NCI-H1105 (cell line): ENCODE results near the gene PRORP.
"Not testable (repeated sequence)": the region's sequence is repeated elsewhere in the genome, so short reads cannot be mapped to it uniquely, and the experiment has no call there.

Experiments used
- DNase-seq: peaks from one replicate; lab custom pipeline; 2025; lab: John Stamatoyannopoulos, UW

Gene PRORP

DNA sequence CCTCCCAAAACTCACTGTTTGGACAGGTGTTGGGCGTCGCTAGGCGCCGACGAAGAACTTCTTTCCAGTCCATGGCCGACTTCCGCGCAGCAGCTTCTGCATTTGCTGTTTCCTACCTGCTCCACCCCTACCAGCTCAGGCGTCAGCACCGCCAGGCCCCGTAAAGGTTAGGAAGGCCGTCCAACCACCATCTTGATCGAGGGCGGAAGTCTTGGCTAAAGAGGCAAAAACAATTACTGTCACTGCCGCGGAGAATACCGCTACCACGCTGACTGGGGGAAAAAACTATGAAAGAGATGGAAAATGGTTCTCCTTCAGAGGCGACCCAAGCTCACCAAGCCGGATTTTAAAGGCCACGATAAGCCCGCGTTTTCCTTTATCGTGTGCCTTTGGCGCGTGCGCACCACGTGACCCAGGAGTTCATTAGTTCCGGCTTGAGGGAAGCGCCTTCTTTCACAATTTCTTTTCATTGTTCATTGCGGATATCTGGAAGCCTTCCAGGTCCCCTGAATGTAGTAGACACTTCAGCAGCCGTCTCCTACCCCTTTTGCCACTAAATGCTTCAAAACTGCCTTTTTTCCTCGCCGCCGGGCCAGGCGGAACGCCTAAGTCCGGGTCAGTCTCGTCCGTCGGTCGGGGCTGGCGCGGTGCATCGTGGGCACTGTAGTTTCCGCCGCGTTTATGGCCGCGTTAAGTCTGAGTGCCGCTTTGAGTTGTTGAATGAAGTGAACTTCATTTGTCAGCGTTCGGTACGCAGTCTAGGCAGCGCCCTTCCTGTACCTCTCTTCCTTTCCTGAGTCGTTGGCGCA is at the start of gene PRORP, which contains the start of gene PPP2R3C:
Gene PRORP, plus strand, starts transcription at position 666 of the 809 bp plus-strand sequence. CDS start 694 bp downstream, outside the sequence.
Gene PPP2R3C, minus strand, starts transcription at position 104 of the 809 bp plus-strand sequence. Its CDS starts 31 bp downstream, at position 73.
- peak; percentile 98 for DNase-seq

DNA sequence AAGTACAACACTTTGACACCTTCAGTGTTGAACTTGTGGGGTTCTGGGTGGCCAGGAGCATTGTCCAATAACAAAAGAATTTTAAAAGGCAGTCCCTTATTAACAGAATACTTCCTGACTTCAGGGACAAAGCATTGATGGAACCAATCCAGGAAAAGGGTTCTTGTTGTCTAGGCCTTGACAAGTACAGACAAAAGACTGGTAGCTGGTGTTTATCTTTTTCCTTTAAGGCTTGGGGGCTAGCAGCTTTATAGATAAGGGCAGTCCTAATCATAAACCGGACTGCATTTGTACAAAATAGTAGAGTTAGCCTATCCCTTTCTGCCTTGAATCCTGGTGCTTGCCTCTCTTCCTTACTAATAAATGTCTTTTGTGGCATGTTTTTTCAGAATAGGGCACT is 48.9 kb upstream of the PRORP start:
- no peak for DNase-seq

DNA sequence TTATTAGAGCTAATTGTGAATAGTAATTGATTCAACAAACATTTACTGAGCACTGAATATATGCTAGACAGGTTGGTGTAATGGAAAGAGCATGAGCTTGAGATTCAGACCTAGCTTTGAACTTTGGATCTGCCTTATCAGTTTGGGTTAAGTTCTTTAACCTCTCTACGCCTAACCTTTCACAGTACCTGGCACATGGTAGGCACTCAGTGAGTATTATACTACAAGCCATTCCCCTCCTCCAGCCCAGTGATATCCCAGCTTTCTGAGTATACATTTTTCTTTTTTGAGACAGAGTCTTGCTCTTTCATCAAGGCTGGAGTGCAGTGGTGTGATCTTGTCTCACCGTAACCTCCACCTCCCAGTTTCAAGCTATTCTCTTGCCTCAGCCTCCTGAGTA is 44.3 kb upstream of the PRORP start:
- DNase-seq: no peak

DNA sequence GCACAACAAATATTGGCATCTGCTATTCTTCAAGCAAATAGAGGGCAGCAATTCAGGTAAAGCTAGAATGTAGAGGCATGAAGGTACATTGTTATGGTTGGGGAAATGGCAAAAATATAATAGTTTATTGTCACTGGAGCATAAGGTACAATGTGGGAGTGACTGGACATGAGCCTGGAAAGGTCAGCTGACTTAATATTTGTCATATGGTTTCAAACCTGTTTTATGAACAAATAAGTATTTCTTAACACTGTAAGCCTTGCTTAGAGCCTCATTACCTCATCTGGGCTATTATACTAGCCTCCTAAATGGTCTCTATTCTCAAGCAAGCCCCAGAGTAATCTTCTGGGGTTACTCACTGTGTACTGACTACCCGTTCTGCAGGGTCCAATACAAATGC is 42.6 kb upstream of the PRORP start:
- DNase-seq: no peak

DNA sequence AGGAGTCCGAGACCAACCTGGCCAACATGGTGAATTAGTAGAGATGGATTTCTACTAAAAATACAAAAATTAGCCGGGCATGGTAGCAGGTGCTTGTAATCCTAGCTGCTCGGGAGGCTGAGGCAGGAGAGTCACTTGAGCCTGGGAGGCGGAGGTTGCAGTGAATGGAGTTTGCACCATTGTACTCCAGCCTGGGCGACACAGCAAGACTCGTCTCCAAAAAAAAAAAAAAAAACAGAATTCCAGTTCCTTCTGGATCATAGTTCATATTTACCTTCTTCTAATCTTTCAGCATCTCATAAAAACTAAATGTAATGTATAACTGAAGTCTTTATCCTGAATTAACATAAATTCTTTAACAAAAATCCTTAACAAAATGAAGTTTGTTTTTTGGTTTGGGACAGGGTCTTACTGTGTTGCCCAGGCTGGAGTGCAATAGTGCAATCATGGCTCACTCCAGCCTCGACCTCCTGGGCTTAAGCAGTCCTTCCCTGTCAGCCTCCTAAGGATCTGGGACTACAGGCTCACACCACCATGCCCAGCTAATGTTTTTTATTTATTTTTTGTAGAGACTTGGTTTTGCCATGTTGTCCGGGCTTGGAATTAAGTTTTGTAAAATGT is 38.7 kb upstream of the PRORP start:
- no peak for DNase-seq

DNA sequence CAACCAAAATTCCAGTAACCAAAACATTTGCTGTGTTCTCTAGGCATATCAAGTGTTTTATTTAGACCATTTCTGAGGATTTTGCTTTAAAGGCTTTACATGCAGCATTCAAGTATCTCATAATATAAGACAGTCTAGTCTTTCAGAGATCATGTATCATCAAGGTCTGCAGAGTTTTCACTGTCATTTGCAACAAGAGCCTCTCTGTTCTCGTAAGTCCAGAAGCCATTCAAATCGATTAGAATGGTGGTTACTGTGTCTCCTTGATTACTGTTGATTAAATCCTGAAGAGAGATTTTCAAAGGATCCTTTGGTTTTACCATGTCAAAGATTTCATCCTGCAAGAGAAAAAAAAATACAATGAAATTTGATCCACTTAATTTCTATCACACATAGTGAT is 36.9 kb upstream of the PRORP start:
- DNase-seq: no peak

DNA sequence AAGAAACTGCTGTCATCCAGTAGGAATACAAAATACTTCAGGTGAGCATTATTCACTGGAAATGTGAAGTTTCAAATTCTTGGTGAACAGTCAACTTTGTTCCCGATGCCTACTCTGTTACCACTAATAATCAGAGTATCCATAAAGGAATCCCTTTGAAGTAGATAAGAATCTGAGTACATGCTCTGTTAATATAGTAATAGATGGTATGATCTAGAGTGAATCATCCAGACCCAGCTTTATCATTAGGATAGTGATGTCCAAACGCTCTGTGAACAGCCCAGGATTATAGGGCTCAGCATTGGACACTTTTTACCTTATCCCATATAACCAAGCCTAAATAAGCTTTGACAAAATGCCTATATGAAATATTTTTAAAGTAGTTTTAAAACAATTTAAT is 33.8 kb upstream of the PRORP start:
- DNase-seq: no peak

DNA sequence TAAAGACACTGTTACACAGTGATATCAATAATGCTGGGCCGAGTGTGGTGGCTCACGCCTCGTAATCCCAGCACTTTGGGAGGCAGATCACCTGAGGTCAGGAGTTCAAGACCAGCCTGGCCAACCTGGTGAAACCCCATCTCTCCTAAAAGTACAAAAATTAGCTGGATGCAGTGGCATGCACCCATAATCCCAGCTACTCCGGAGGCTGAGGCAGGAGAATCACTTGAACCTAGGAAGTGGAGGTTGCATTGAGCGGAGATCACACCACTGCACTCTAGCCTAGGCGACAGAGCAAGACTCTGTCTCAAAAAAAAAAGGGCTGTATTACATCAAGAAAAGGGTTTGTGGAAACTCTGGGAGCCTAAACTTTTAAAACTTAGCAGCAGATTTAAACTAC is 27.7 kb upstream of the PRORP start:
- not testable (repeated sequence) for DNase-seq

DNA sequence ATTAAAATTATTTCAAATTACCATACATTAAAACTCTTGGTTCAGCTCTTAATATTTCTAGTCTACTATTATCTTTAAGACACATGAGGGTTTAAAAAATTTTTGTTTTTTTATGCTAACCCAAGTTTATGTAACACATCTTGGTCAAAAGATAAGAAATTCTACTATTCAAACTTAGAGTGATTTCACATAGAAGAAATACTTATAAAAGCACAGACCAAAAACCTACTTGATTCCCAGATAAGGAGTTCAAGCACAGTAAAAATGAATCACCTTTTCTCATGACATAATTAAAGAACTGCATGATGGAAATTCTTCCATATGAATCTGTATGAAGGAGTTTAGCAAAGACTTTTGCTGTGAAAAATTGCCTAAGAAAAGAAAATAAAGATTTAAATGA is 14.5 kb upstream of the PRORP start:
- no peak for DNase-seq

DNA sequence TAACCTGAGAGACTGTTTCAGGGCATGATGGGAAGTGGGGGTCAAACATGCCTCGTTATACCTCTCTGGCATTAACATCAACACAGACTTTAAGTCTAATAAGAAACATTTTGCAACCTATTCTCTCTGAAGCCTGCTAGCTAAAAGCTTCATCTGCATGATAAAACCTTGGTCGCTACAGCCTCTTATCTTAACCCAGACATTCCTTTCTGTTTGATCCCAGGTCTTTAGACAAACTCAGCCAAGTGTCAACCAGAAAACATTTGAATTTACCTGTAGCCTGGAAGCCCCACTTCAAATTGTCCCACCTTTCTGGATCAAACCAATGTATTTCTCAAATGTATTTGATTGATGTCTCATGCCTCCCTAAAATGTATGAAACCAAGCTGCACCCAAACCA is 9.7 kb upstream of the PRORP start:
- no peak for DNase-seq

DNA sequence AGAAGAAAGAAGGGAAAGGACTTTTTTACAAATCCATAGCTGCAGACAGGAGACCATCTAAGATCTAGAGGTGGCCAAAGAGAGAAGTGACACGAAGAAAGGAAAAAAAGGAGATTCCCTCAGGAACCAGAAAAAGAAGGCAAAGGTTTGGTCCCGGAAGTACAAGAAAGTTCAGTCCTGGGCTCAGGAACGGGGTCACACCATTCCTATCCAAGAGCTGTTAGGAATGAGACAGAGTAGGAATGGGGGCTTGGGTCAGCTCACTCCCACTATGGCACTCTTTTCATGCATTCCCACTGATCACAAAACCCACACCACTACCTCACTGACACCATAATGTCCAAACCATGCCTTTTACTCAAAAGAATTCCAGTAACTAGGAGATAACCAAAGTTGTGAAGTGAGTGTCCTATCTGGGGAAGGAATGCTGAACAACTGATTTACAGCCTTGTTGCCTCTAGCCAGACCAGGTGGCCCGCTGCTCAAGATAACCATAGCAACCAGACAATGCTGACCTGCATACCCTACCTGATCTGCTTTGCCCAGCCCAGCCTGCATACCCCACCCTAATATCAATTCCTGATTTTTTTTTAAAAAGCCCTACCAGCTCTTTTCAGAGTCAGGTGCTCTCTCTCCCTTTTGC is 8.9 kb upstream of the PRORP start:
- DNase-seq: no peak

DNA sequence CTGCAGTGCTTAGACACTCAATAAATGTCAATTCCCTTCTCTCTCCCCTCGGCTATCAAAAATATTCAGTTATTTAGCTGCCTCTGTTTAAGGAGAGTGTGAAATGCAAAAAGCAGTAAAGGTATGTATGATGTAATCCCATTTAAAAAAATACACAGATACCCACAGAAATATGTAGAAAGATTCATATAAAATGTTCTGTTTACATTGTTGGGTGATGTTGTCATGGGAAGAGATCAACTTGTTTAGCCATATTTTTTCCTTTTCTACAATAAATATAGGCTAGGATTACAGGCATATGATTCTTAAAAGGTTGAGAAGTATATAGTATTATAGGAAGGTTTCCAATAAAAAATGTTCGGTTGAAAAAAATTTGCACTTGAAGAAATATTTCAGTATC is 8.3 kb upstream of the PRORP start:
- DNase-seq: no peak

DNA sequence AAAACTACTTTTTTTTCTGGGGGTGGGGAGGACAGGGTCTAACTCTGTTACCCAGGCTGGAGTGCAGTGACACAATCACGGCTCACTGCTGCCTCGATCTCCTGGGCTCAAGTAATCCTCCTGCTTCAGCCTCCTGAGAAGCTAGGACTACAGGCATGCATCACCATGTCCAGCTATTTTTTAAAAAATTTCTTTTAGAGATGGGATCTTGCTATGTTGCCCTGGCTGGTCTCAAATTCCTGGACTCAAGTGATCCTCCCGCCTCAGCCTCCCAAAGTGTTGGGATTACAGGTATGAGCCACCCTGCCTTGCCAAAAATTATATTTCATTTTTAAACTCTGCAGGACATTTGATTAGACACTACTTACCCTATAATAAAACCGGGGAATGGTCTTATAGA is 6.1 kb upstream of the PRORP start:
- no peak for DNase-seq

DNA sequence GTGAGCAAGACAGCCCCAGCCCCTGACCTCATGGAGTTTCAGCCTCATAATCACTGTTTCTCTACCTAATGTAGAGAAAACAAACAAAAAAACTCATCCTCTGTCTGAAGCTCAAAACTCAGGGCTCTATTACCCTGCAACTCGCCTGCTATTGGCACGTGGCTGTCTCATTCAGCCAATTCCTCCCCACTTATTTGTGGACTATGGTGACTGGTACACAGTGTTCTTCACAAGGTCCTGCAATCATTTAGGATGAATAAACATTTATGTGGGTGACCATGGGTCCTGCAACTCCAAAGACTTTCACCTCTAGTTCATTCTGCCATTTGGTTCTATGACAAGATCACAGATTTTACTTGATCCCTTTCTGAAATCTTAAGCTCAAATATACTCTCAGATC is 5.2 kb upstream of the PRORP start:
- no peak for DNase-seq

DNA sequence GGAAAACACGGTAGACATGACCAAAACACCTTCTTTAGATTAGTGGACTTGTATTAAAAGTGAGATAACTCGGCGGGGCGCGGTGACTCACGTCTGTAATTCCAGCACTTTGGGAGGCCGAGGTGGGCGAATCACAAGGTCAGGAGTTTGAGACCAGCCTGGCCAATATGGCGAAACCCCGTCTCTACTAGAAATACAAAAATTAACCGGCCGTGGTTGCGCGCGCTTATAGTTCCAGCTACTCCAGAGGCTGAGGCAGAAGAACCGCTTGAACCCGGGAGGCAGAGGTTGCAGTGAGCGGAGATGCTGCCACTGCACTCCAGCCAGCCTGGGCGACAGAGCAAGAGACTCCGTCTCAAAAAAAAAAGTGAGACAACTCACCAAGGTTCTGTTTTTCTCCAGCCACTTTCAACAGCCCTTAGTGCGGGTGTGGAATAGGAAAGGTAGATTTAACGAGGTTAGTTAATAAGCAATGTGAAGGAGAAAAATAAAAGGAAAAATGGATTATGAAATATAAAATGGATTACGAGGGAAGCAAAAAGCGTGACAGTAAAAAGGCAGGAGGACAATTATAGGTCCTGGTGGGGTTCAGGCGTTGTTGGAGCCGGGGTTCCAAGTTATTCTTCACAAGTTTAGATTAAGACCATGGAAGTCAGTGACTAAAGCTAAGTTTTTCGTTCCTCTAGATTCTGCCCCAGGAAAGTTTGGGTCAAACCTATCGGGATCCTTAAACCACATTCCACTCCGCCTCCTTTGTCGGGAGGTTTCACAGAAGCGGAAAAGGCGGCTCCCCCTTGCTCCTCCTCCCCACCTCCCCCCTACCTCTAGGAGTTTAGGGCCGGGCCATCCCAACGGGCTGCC is 1.1 kb upstream of the PRORP start:
- DNase-seq: no peak

DNA sequence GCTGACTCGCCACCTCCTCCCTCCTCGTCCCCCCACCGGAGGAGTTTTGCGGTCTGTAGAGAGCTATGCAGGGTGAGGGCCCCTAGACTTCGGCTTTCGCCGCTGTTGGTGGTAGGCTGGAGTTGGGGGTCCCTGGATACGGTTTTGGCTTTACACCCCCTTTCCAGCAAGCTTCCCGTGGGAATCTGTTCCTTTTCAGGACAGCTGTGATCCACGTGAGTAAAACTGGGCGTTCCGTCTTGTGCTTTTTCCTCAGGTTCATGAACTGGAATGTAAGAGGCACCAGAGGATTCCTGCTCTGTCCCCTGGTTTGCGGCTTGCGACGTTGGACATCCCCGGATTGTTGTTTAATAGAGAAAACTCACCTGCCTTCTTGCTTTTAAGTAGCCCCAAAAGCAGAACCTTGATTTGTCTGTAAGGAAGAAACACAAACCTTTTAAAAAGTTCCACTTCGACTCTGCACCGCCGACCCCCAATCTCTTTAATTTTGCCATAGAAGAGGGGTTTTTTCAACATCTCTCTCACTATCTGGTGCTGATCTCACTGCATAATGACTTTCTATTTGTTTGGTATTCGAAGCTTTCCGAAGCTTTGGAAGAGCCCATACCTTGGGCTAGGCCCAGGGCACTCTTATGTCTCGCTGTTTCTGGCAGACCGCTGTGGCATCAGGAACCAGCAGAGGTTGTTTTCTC is 490 bp downstream of the PRORP start:
- DNase-seq: no peak

DNA sequence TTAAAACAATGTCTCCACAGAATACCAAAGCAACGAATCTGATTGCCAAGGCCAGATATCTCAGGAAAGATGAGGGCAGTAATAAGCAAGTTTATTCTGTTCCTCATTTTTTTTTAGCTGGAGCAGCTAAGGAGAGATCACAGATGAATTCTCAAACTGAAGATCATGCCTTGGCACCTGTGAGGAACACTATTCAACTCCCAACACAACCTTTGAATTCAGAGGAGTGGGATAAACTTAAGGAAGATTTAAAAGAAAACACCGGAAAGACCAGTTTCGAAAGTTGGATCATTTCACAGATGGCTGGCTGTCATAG is 994 bp downstream of the PRORP start:
- DNase-seq: no peak

DNA sequence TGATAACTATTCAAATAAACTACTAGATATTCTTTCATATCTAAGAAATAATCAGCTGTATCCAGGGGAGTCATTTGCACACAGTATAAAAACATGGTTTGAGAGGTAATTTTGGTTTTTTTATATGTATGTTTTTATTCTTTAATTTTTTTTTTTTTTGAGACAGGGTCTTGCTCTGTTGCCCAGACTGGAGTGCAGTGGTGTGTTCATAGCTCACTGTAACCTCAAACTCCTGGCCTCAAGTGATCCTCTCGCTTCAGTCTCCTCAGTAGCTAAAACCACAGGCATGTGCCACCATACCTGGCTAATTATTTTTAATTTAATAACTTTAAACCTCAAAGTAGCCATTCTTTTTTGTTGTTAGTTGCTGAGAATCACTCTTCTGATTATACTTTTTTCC is 1.8 kb downstream of the PRORP start:
- no peak for DNase-seq

DNA sequence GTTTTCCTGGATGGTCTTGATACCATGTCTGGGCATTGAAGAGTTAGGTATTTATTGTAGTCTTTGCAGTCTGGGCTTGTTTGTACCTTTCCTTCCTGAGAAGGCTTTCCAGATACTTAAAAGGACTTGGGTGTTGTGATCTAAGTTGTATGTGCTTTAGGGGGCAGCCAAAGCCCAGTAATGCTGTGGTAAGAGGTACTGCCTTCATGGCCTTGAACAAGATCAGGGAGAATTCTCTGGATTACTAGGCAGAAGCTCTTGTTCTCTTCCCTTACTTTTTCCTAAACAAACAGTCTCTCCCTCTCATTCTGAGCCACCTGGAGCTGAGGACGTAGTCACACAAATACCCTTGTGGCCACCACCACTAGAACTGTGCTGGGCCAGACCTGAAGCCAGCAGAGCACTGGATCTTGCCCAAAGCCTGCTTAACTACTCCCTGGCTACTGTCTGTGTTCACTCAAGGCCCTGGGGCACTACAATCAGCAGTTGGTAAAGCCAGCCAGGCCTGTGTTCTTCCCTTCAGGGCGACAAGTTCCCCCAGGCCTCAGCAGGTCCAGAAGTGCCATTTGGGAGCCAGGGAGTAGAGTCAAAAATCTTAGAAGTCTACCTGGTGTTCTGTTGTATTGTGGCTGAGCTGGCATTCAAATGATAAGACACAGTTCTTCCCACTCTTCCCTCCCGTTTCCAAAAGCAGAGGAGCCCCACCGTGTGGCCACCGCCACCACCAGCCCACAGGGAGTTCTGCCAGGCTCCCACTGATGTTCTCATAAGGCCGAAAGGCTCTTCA is 11.4 kb downstream of the PRORP start:
- DNase-seq: no peak

DNA sequence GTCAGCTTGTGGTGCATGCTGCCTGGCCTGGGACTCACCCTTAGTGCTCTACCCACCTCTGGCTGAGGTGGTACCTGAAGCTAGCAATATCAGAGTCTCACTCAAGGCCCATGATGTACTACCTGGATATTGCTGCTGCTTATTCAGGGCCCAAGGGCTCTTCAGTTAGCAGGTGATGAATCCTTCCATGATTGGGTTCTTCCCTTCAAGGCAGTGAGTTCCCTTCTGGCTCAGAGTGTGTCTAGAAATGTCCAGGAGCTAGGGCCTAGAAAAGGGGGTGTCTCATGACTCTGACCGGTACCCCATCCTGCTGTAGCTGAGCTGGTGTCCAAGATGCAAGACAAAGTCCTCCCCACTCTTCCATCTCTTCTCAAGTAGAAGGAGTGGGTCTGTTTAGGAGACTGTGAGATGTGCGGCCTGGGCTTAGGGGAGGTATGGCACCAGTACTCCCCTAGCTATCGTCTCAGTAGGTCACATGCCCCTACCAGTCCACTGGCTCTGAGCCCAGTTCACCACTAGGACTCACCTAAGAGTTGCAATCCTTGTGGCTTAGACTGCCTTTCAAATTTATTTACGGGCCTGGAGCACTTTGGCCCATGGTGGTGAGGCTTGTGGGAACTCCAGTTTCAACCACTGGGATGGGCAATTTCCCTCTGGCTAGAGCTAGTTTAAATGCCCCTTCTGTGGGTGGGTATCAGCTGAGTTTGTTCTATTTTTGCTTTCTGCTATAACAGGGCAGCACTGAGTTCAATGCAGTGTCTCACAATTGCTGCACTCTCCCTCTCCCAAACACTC is 12.2 kb downstream of the PRORP start:
- no peak for DNase-seq
